T-helper 17 cell (primary cell): ENCODE data around the gene XIRP2. TPM values are rescaled to one million over a fixed set of nuclear protein-coding genes. Genes with fewer than 3 reads are reported as not detected.

ENCODE experiments used
- ATAC-seq: fragments of 150-1000 bp; cut with Tn5 transposase; 2 replicates; pipeline ENCODE4 v1.10.0; 2021; ENCODE audit warnings: mild to moderate bottlenecking, moderate library complexity
- DNase-seq, 3 donors: peaks; one replicate each; pipeline versions ENCODE4 v3.0.0 to v3.0.0-alpha.2; 2020 to 2021
- H3K9me3 ChIP-seq: one replicate; pipeline ENCODE4 v1.7.0; 2013; ENCODE audit warnings: low read length, mild to moderate bottlenecking; ENCODE audit not compliant: control insufficient read depth, poor library complexity, severe bottlenecking
- H3K27ac Mint-ChIP-seq: one replicate; pipeline ENCODE4 v1.8.0; 2022; ENCODE audit warnings: mild to moderate bottlenecking, moderate library complexity, mixed read lengths
- H3K27me3 Mint-ChIP-seq: one replicate; pipeline ENCODE4 v1.8.0; 2022; ENCODE audit warnings: mixed read lengths
- H3K36me3 Mint-ChIP-seq: one replicate; pipeline ENCODE4 v1.8.0; 2022; ENCODE audit warnings: low read depth, mixed read lengths
- H3K4me1 Mint-ChIP-seq: one replicate; pipeline ENCODE4 v1.8.0; 2022; ENCODE audit warnings: mild to moderate bottlenecking, mixed read lengths
- H3K4me3 Mint-ChIP-seq: one replicate; pipeline ENCODE4 v1.8.0; 2022; ENCODE audit warnings: mild to moderate bottlenecking, moderate library complexity, mixed read lengths
- total RNA-seq, 4 donors: library from RNA in 2 of 4; stranded (reverse) in 2 of 4; gene quantifications; one replicate each; pipeline ENCODE4 v1.2.3 and lab custom pipeline; 2022 to 2026

Gene XIRP2
- total RNA-seq, 2 donors from 2014 or later: 1.2 TPM; not detected in 1

- DNase-seq: no peak
- no peak for ATAC-seq
- H3K4me1 Mint-ChIP-seq: no peaks in the 10 kb centered on the region
- H3K36me3 Mint-ChIP-seq: no peaks in the 10 kb centered on the region
- H3K4me3 Mint-ChIP-seq: no peak overlapping the region
- H3K27ac Mint-ChIP-seq: no peak overlapping the region
- no peaks in the 10 kb centered on the region for H3K27me3 Mint-ChIP-seq
- H3K9me3 ChIP-seq: no peaks in the 10 kb centered on the region
Measured at GRCh38 chr2:167183931-167184330, 295.7 kb downstream of the XIRP2 start.

- H3K4me3 Mint-ChIP-seq: no peak overlapping the region
- no peaks in the 10 kb centered on the region for H3K27me3 Mint-ChIP-seq
- H3K36me3 Mint-ChIP-seq: no peaks in the 10 kb centered on the region
- H3K4me1 Mint-ChIP-seq: no peaks in the 10 kb centered on the region
- ATAC-seq (no peak), DNase-seq (no peak)
- H3K27ac Mint-ChIP-seq: no peak overlapping the region
- no peaks in the 10 kb centered on the region for H3K9me3 ChIP-seq
Measured at GRCh38 chr2:167186465-167186864, 298.2 kb downstream of the XIRP2 start.

- H3K27me3 Mint-ChIP-seq: no peaks in the 10 kb centered on the region
- H3K9me3 ChIP-seq: no peaks in the 10 kb centered on the region
- no peak overlapping the region for H3K27ac Mint-ChIP-seq
- no peaks in the 10 kb centered on the region for H3K36me3 Mint-ChIP-seq
- no peaks in the 10 kb centered on the region for H3K4me1 Mint-ChIP-seq
- ATAC-seq (no peak), DNase-seq (no peak)
- no peak overlapping the region for H3K4me3 Mint-ChIP-seq
Measured at GRCh38 chr2:167187049-167187727, 298.9 kb downstream of the XIRP2 start.

- no peaks in the 10 kb centered on the region for H3K9me3 ChIP-seq
- ATAC-seq (no peak), DNase-seq (no peak)
- H3K27ac Mint-ChIP-seq: no peak overlapping the region
- no peak overlapping the region for H3K4me3 Mint-ChIP-seq
- no peaks in the 10 kb centered on the region for H3K27me3 Mint-ChIP-seq
- H3K36me3 Mint-ChIP-seq: no peaks in the 10 kb centered on the region
- H3K4me1 Mint-ChIP-seq: no peaks in the 10 kb centered on the region
Measured at GRCh38 chr2:167187978-167188967, 300.0 kb downstream of the XIRP2 start.

GRCh38 chr2:167190053-167190452 is 301.8 kb downstream of the XIRP2 start:
- Mint-ChIP-seq H3K27ac (no peak overlapping the region), H3K4me1 (no peaks in the 10 kb centered on the region), H3K4me3 (no peak overlapping the region), H3K36me3 (no peaks in the 10 kb centered on the region), H3K27me3 (no peaks in the 10 kb centered on the region)
- no peaks in the 10 kb centered on the region for H3K9me3 ChIP-seq
- ATAC-seq (no peak), DNase-seq (no peak)

- Mint-ChIP-seq H3K27me3 (no peaks in the 10 kb centered on the region), H3K27ac (no peak overlapping the region), H3K4me1 (no peaks in the 10 kb centered on the region), H3K4me3 (no peak overlapping the region), H3K36me3 (no peaks in the 10 kb centered on the region)
- H3K9me3 ChIP-seq: no peaks in the 10 kb centered on the region
- ATAC-seq: no peak
- DNase-seq: no peak
Measured at GRCh38 chr2:167191588-167191987, 303.3 kb downstream of the XIRP2 start.

GRCh38 chr2:167192833-167193232 is 304.6 kb downstream of the XIRP2 start:
- ATAC-seq: no peak
- H3K4me1 Mint-ChIP-seq: no peaks in the 10 kb centered on the region
- no peaks in the 10 kb centered on the region for H3K36me3 Mint-ChIP-seq

GRCh38 chr2:167196461-167197252 is 308.4 kb downstream of the XIRP2 start:
- H3K27me3 Mint-ChIP-seq: no peaks in the 10 kb centered on the region

More at GRCh38 chr2:167192833-167193232, 304.6 kb downstream of the XIRP2 start:
- DNase-seq: no peak
- Mint-ChIP-seq H3K27me3 (no peaks in the 10 kb centered on the region), H3K27ac (no peak overlapping the region), H3K4me3 (no peak overlapping the region)
- no peaks in the 10 kb centered on the region for H3K9me3 ChIP-seq

GRCh38 chr2:167198009-167198408 is 309.7 kb downstream of the XIRP2 start:
- Mint-ChIP-seq H3K27me3 (no peaks in the 10 kb centered on the region), H3K4me1 (no peaks in the 10 kb centered on the region), H3K27ac (no peak overlapping the region), H3K36me3 (no peaks in the 10 kb centered on the region), H3K4me3 (no peak overlapping the region)
- H3K9me3 ChIP-seq: no peaks in the 10 kb centered on the region
- DNase-seq (no peak), ATAC-seq (no peak)

More at GRCh38 chr2:167196461-167197252, 308.4 kb downstream of the XIRP2 start:
- no peaks in the 10 kb centered on the region for H3K9me3 ChIP-seq
- no peaks in the 10 kb centered on the region for H3K4me1 Mint-ChIP-seq
- no peak overlapping the region for H3K27ac Mint-ChIP-seq
- ATAC-seq (no peak), DNase-seq (no peak)
- H3K36me3 Mint-ChIP-seq: no peaks in the 10 kb centered on the region
- no peak overlapping the region for H3K4me3 Mint-ChIP-seq

GRCh38 chr2:167198576-167198975 is 310.3 kb downstream of the XIRP2 start:
- no peak overlapping the region for H3K27ac Mint-ChIP-seq
- H3K4me1 Mint-ChIP-seq: no peaks in the 10 kb centered on the region
- DNase-seq (no peak), ATAC-seq (no peak)
- no peaks in the 10 kb centered on the region for H3K9me3 ChIP-seq
- H3K4me3 Mint-ChIP-seq: no peak overlapping the region
- H3K36me3 Mint-ChIP-seq: no peaks in the 10 kb centered on the region
- H3K27me3 Mint-ChIP-seq: no peaks in the 10 kb centered on the region

- no peak for ATAC-seq
Measured at GRCh38 chr2:167200019-167200418, 311.7 kb downstream of the XIRP2 start.

GRCh38 chr2:167209784-167210183 is 321.5 kb downstream of the XIRP2 start:
- ATAC-seq (no peak), DNase-seq (no peak)
- H3K9me3 ChIP-seq: no peaks in the 10 kb centered on the region
- Mint-ChIP-seq H3K4me1 (no peaks in the 10 kb centered on the region), H3K27ac (no peak overlapping the region), H3K4me3 (no peak overlapping the region), H3K36me3 (no peaks in the 10 kb centered on the region), H3K27me3 (no peaks in the 10 kb centered on the region)

More at GRCh38 chr2:167200019-167200418, 311.7 kb downstream of the XIRP2 start:
- DNase-seq: no peak
- no peaks in the 10 kb centered on the region for H3K36me3 Mint-ChIP-seq
- no peaks in the 10 kb centered on the region for H3K4me1 Mint-ChIP-seq
- no peak overlapping the region for H3K27ac Mint-ChIP-seq
- H3K27me3 Mint-ChIP-seq: no peaks in the 10 kb centered on the region
- no peak overlapping the region for H3K4me3 Mint-ChIP-seq
- H3K9me3 ChIP-seq: no peaks in the 10 kb centered on the region
